DOHH2 (cell line): ENCODE results near the gene RNF130.
A peak's percentile ranks its signal among the peaks of the same experiment; 100 is the strongest.

Experiments
- H3F3A ChIP-seq: fragments of 200-600 bp; sonication (generic), shearing (Covaris generic); 2 replicates; pipeline ENCODE4 v1.6.0; 2016; ENCODE audit warnings: antibody characterized with exemption, mild to moderate bottlenecking; ENCODE audit not compliant: control insufficient read depth, insufficient read depth
- H3K27ac ChIP-seq: fragments of 200-600 bp; sonication (generic); 2 replicates; pipeline ENCODE4 v1.5.1; 2014; ENCODE audit warnings: low read depth, mild to moderate bottlenecking, low read length, moderate library complexity
- H3K27me3 ChIP-seq: fragments of 200-600 bp; sonication (generic); 2 replicates; pipeline ENCODE4 v1.6.1; 2014; ENCODE audit warnings: mild to moderate bottlenecking, low read length, mixed read lengths; ENCODE audit not compliant: control insufficient read depth
- H3K36me3 ChIP-seq: fragments of 200-600 bp; sonication (generic); 2 replicates; pipeline ENCODE4 v1.6.1; 2014; ENCODE audit warnings: mild to moderate bottlenecking, low read length, moderate library complexity, mixed read lengths; ENCODE audit not compliant: control insufficient read depth
- H3K4me1 ChIP-seq: fragments of 200-600 bp; sonication (generic); 2 replicates; pipeline ENCODE4 v1.6.1; 2014; ENCODE audit warnings: mild to moderate bottlenecking, low read length, mixed read lengths; ENCODE audit not compliant: control insufficient read depth
- H3K4me2 ChIP-seq: fragments of 200-600 bp; sonication (generic); 2 replicates; pipeline ENCODE4 v1.6.0; 2014; ENCODE audit warnings: mild to moderate bottlenecking, low read length, moderate library complexity
- H3K4me3 ChIP-seq: fragments of 200-600 bp; sonication (generic); 2 replicates; pipeline ENCODE4 v1.5.1; 2014; ENCODE audit warnings: mild to moderate bottlenecking, low read length, mixed read lengths
- H3K79me2 ChIP-seq: fragments of 200-600 bp; sonication (generic); 2 replicates; pipeline ENCODE4 v1.6.1; 2014; ENCODE audit warnings: mild to moderate bottlenecking, low read length, mixed read lengths; ENCODE audit not compliant: control insufficient read depth
- H3K9me2 ChIP-seq: fragments of 200-600 bp; sonication (generic); replicated peaks from 2 replicates; pipeline ENCODE4 v1.6.1; 2014; ENCODE audit warnings: mild to moderate bottlenecking, low read length, mixed read lengths; ENCODE audit not compliant: control insufficient read depth
- H3K9me3 ChIP-seq: fragments of 200-600 bp; sonication (generic); 2 replicates; pipeline ENCODE4 v1.6.1; 2014; ENCODE audit warnings: antibody characterized with exemption, low read length, mixed read lengths; ENCODE audit not compliant: control insufficient read depth, insufficient read depth
- H4K20me1 ChIP-seq: fragments of 200-600 bp; sonication (generic); 2 replicates; pipeline ENCODE4 v1.6.0; 2014; ENCODE audit warnings: low read depth, mild to moderate bottlenecking, antibody characterized with exemption, low read length, moderate library complexity; ENCODE audit not compliant: control insufficient read depth, insufficient read depth
- CTCF ChIP-seq: fragments of 200-600 bp; sonication (generic); IDR thresholded peaks from one replicate; pipeline ENCODE4 v1.5.1; 2014; ENCODE audit warnings: antibody characterized with exemption, mild to moderate bottlenecking, low read depth, low read length; ENCODE audit not compliant: poor library complexity, severe bottlenecking
- EZH2phosphoT487 ChIP-seq: fragments of 200-600 bp; sonication (generic); IDR thresholded peaks from 2 replicates; pipeline ENCODE4 v1.6.1; 2017; ENCODE audit warnings: borderline replicate concordance, mild to moderate bottlenecking, antibody characterized with exemption, low read length, moderate library complexity, mixed read lengths

The RNF130 gene

GRCh38 chr5:180093651-180094382, 22.3 kb upstream of the RNF130 start:
- Histone ChIP-seq H3K27ac (no peak overlapping the region), H3K9me2 (no peaks in the 10 kb centered on the region), H3K4me1 (no peaks in the 10 kb centered on the region), H3K79me2 (no peaks in the 10 kb centered on the region), H3F3A (no peaks in the 10 kb centered on the region), H4K20me1 (no peaks in the 10 kb centered on the region), H3K4me2 (no peak overlapping the region), H3K4me3 (no peak overlapping the region), H3K27me3 (no peaks in the 10 kb centered on the region), H3K9me3 (no peaks in the 10 kb centered on the region), H3K36me3 (no peaks in the 10 kb centered on the region)
- TF ChIP-seq CTCF (no peak), EZH2phosphoT487 (no peak)

- no peaks in the 10 kb centered on the region for H3K79me2 ChIP-seq
- H3K36me3 ChIP-seq: no peaks in the 10 kb centered on the region
- H3K27ac ChIP-seq: no peak overlapping the region
- no peaks in the 10 kb centered on the region for H3F3A ChIP-seq
- no peak overlapping the region for H3K4me2 ChIP-seq
- H3K9me2 ChIP-seq: no peaks in the 10 kb centered on the region
- H4K20me1 ChIP-seq: no peaks in the 10 kb centered on the region
- H3K4me1 ChIP-seq: no peaks in the 10 kb centered on the region
- no peak for TF ChIP-seq CTCF
- no peak for TF ChIP-seq EZH2phosphoT487
- no peaks in the 10 kb centered on the region for H3K9me3 ChIP-seq
- H3K27me3 ChIP-seq: no peaks in the 10 kb centered on the region
- H3K4me3 ChIP-seq: no peak overlapping the region
These were observed 21.7 kb upstream of the RNF130 start for GRCh38 chr5:180093241-180093640.

GRCh38 chr5:180090769-180091546, 19.4 kb upstream of the RNF130 start:
- no peaks in the 10 kb centered on the region for H3K27me3 ChIP-seq
- H3K4me3 ChIP-seq: no peak overlapping the region
- H3K9me3 ChIP-seq: no peaks in the 10 kb centered on the region
- H3K4me2 ChIP-seq: peak overlapping the region; percentile 62
- H4K20me1 ChIP-seq: no peaks in the 10 kb centered on the region
- no peaks in the 10 kb centered on the region for H3K4me1 ChIP-seq
- H3K9me2 ChIP-seq: no peaks in the 10 kb centered on the region
- H3K36me3 ChIP-seq: no peaks in the 10 kb centered on the region
- no peak for TF ChIP-seq CTCF
- no peak for TF ChIP-seq EZH2phosphoT487
- H3F3A ChIP-seq: no peaks in the 10 kb centered on the region
- H3K79me2 ChIP-seq: no peaks in the 10 kb centered on the region
- no peak overlapping the region for H3K27ac ChIP-seq
